Putamen (tissue), 1 donor: ENCODE data around the gene GSG1L.

Experiments
- DNase-seq: peaks from one replicate; pipeline ENCODE4 v3.0.0-alpha.2; 2016; ENCODE audit warnings: low spot score

Gene GSG1L

DNA sequence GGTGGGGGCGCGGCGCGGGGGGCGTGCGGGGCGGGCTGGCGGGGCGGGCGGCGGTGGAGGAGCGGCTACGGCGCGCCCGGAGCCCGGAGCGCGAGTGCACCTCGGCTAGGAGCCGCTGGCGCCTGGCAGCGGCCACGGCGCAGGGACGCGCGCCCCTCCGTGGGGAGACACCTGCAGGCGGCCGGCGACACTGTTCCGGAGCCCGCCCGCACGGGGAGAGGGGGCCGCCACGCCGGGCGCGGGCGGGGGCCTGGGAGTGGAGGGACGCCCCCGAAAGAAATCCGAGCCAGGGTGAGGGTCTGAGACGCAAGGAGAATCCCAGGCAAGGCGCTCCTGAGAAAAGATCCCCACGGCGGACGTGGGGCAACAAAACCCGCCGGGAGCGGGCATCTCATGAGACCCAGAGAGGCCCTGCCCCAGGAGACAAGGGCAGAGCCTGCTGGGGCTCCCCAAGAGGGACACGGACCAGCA, at the start of gene GSG1L:
Gene GSG1L, minus strand, starts transcription at position 124 of the 471 bp plus-strand sequence. CDS start 290 bp downstream, outside the sequence.
- no peak for DNase-seq

DNA sequence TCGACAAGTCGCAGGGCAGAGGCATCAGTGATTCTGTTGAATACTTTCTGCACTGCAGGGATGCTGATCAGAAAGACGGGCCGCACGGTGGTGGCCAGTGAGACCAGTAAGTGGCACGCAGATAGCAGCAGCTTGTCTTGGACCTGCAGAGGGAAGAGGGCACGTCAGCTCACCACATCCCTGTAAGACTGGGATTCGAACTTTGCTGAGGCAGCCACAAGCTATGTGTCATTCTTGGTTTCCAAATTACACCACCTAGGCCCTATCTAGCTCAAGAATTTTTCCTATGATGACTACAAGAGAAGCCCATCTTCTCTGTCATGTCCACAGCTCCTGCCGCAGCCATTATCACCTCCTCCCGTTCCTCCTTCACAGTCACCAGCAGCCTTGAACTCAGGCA, 49.4 kb upstream of the GSG1L start:
- no peak for DNase-seq

DNA sequence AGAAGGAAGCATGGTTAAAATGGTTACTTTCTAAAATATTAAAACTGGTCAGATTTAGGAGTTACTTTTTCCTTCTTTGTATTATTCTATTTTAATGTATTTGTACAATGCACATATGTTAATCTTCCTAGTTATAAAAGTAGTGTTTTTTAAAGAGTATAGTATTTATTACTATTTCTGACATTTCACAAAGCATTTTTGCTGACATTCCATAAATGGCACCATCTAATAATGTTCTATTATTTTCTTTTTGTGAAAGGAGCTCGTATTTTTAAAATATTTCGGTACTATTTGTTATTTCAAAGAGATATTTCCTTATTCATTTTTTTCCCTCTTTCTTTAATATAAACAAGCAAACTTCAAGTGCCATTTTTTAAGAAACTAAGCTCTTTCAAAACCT, 47.5 kb upstream of the GSG1L start:
- no peak for DNase-seq

DNA sequence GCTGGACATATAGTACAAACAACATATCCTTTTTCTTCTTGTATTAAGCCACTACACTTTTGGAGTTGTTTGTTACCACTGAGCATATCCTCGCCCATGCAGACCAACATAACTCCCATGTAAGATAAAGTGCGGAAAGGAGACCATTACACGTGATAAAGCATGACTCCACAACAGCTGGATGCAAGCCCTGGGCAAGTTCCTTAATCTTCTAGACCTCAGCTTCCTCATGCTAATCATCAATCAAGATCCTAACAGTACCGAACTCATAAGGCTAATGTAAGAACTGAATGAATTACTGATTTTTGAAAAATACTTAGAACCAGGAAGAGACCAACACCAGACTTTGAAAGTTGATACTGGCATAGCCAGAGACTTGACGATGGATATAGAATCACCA, 47.0 kb upstream of the GSG1L start:
- DNase-seq = no peak

DNA sequence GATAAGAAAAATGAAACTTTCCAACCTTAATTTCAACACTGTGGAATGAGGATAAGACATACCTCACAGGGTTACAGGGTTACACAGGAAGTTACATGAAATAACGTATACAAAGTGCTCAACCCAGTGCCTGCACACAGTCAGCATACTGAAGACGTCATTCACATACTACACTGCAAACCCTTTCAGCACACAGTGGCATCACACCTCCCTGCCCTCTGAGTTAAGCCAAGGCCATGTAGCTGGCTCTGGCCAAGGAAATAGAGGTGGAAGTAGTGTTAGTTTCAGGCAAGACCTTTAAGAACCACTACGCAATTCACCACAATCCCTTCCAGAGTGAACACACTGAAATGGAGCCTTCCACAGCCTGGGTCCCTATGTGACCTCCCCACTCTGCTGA, 46.6 kb upstream of the GSG1L start:
- no peak for DNase-seq

DNA sequence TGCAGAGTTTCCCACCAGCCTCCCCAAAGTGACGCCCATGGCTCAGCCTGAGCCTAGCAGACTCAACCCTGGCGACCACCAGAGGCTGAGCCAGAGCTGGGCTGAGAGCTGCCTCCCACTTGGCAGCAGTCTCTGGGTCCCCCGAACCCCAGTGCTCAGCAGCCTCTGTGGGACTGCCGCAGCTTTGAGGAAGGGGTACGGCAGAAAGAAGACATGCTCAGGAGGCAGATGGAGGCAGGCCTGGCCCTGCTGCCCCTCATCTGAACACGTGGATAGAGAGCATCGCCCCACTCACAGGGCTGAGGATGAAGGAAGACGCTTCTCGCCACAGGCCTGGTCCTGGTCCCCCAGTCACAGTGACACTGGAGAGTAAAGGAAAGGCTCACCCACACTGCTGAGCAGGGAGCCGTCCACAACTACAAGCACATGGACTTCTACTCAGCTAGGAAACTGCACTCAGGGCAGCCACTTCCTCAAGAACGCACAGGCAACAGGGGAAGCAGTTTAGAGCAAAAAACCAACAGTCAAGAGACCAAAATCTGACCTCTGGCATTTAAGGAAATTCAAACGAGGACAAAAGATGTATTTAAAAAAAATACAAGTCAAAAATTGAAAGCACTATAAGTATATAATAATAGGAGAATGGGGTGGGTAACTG, 45.2 kb upstream of the GSG1L start:
- no peak for DNase-seq

DNA sequence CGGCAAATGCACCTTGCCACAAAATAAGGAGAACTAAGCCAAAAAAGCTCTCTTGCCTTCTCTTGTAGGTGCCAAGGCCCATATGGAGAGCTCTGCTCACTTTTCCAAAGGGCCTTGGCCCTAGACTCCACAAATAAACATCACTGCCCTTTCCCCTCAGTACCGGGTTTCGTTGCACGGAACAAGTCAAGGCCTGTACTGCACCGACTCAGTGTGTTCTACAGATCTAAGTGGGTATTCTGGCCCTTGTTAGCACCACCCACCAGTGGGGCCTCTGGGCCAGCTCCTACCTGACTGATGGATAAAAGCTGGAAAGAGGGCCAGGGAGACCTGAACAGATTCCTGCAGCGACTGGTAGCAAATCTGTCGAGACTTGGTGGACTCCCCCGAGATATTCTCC, 43.7 kb upstream of the GSG1L start:
- no peak for DNase-seq

DNA sequence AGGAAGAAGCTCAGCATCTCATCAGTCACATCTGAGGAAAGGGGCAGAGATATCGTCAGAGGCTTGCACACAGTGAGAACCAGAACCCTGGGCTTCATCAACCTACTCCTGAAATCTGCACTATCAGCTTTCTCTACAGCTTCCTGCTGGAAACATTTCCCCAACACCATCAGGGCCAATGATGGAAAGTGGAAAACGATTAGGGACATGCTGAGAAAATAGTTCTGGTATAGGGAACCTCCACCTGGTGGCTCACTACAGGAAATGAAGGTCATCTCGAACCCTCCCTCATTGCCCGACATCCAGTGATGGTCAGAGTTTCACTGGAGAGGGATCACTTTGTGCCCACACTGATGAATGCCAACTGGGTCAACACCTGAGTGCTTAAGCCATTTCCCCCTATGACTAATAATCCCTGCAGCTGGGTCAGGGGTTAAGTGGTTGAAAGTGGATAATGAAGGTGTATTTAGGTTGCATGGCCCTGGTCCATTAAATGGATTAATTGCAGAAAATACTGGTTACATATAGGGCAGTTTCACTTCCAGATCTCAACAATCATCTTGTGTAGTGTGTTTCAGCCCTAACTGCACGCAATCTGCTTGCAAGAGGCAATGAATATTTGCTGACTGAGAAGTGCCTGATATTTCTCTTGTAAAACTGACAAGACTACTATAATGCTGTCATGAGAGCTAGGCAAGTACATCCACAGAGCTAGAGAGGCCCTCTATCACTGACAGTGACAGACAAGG, 43.1 kb upstream of the GSG1L start:
- no peak for DNase-seq

DNA sequence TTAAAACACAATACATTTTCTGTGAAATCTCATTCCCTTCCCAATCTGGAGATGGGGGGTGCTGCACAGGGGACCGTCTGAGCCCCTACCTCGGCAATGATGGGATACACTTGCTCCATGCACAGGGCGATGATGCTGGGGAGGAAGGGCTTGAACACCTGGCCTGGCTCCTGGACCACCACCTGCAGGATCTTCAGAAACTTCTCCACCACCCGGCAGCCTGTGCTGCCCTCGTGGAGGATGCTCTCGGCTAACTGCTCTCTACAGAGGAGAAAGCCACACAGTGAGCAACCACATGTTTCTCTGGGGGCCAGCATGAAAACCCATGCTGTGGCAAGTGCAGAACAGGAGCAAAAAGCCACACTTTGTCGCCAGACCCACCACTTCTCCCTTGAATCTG, 42.4 kb upstream of the GSG1L start:
- no peak for DNase-seq

DNA sequence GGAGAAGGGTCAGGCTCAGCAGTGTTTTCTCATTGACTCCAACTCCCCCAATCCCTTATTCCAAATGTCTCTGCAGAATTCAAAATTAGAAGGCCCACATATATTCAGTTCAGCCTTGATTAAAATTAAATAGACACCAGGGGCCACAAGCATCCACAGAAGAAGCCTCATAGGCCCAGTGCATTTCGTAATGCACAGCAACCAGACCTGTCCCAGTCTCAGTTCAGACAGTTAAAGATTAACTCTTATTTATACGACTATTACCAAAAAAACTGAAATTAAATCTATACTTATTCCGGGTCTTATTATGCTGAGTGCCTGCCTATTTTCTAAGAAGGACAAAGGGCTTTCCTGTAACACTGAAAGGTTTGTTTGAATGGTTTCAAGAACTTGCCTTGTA, 41.8 kb upstream of the GSG1L start:
- no peak for DNase-seq

DNA sequence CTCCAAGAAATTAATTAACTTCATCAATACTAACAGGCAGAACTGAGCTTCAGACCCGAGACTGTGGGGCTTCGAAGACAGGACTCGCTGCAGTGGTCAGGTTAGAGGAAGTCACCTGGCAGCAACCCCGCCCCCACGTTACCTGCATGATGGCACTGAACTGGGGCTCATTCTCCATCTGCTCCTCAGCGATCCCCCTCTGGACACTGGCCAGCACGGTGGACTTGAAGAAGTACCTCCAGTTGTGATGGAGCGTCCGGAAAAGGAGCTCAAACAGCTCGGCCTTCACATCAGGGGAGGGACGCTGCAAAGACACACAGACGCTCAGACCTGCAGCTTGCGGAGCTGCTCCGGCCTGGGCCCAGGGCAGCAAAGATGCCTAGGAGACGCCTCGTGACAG, 40.9 kb upstream of the GSG1L start:
- DNase-seq = no peak

DNA sequence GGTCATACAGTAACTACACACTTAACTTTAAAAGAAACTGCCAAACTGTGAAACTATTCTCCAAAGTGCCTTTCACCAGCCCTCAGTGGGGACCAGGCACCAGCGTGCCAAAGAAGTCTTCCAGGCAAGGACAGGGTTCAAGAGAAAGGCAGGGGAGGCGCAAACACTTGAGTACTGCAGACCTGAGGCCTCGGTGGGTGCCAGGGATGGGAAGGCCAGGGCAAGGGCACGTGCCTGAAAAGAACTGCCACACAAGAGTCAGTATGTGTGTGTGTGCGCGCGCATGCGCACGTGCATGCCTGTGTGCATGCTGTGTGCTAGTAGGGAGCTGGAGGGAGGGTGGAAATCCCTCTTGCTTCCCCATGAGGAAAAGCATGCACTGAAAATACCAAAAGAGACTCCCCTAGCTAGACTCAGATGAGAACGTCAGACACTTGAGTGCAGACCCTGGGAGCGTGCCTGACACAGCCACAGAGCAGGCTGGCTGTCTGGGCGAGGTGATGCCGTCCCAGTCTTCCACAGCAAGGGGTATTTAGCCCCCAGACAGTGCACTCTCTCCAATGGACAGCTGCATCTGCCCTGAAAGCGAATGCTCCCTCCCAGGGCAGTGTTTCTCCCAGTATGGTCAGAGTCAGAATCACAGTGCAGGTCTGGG, 40.1 kb upstream of the GSG1L start:
- DNase-seq = no peak

DNA sequence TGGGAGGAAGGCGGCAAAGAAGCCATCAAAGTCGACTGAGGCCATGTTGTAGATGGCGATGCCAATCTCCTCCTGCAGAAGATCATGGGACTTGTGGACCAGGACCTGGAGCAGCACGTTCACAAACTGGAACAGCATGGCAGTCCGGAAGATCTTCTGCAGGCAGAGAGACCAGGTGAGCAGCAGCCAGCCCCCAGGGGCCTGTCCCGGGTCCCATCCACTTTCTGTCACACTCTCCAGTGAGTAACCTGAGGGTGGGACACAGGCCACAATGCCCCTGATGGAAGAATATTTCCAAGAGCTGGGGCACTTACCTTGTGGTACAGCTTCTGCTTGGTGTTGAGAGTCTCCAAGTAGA, 38.0 kb upstream of the GSG1L start:
- no peak for DNase-seq

DNA sequence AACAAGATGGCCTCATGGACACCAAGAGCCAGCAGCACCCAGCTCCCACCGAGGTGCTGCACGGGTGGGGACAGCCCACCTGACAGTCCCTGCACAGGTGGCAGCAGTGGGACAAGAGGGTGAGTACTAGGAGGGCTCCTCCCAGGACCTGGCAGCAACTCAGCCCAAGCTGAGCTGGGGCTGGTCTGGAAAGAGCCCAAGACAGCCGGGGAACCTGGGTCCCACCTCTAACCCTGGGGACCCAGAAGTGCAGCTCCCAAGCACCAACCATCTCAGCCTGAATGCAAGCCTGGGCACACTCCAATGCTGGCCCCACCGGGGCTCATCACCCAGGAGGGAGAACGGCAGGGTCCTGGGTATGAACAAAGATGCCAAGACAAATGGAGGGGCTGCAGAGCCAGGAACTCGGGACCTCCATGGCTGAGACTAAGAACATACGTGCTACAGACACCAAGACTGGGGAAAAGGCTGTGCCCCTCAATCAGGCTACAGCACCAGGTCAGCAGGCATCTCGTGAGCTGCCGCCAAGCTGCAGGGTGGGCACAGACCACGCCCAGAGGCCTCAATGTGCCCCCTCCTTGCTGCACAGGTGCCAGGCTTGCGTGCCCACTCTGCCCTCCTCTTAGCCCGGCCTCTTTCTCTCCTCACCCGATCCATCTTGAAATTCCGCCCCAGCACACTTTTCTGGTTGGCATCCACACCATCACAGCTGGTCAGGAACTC, 37.5 kb upstream of the GSG1L start:
- no peak for DNase-seq

DNA sequence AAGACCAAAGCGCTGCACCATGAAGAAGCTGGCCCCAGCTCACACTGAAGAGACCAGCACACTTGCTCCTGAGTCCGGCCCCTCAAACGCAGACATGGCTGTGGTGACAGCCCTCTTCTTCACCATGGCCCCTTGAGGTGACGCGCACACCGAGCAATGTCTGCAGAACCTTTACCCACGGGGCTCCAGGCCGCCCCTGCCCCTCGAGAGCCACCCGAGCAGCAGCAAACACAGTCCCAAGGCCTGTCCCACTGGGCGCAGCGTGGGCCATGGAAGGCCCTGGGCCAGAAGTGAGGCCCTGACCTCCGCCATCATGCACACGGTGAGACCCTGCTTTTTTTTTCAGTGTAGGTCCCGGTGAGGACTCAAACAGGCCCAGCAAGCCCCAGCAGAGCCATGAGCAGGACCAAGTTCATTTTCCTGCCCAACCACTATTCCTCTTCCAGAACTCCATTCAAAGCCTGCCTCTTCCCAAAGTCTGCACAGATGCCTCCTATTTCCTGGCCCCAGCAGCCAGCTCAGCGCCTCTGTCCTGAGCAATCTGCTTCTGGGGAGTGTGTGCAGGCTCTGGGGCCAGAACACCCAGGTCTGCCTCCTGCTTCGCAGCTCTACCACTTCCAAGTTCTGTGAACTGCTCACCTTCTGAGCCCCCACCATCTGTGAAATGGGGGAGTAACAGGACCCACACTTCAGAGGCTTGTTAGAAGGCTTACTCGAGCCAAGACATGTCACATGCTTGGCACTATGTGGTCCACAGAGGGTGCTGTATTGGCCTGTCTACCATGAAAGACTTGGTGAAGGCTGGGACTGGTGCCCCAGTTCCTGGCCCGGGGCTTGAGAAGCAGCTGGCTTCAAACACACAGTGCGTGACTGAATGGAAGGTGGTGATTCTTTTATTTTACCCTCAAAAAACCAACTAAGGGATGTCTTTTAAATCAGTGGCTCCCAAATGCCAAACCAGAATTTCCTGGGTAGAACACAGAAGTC, 35.7 kb upstream of the GSG1L start:
- no peak for DNase-seq

DNA sequence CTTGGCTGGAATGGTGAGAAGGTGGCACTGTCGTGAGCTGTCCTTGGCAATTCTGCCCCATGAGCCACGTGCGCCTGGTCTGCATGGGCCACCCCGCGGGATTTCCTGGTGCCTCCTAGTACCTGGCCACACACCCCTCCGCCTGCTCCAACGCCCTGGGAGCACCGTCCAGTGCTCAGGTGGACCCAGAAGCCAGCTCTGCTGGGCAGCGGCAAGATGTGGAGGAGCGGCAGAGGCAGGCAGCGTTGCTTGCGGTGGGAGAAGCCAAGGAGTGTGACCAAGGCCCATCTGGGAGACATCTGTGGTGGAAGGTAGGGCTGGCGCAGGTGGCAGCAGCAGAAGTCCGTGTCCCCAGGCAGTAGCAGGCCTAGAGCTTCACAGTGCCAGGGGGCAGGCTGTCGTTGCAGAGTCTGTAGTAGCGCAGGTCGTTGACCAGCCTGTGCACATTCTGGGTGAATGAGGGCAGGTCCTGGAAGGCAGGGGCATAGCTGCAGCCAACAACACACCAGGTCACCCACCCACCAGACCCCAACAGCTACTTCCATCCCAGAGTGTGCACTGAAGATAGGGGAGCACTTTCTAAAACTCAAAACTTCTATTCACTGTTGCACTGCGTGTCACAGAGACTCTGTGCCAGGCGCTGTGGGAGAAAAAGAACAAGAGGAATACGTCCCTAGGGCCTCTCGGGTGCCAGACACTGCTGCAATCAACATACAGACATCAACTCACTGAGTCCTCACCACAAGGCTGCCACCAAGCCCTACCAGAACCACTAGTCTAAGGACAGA, 34.9 kb upstream of the GSG1L start:
- DNase-seq = no peak

DNA sequence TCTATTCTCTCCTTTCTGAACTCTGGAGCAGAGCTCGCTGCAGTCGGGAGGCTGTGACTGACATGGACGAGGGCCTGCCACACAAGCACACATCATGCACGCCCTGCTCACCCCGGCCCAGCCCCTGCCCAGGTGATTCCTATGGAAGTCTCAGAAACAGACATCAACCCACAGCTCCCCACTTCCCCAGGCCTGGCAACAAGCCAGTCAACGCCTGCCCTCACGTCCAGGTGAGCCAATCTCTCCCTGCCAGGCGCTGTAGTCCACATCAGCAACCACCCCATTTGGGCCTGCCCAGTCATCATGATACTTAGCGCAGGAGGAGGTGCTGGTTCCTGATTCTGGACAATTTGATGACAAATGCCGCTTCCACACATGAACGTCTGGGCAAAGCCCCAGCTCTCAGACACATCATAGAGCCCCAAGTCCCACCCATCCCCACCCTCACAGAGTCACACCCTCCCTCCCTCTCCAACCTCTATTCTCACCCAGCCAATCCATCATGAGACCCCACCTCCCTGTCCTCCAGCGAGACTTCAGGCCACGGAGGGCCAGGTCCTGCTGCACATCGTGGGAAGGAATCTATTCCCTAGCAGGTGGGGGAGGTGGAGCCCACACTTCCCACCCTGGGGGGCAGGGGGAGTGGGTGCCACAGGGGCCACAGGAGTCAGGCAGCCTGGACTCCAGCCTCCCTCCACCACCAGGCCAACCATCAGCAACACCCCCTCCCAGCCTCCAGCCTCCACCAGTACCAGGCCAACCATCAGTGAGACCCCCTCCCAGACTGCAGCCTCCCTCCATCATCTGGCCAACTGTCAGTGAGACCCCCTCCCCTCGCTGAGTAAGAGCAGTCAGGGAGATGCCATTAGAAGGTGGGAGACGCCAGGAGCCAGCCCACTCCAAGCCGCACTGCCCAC, 33.7 kb upstream of the GSG1L start:
- no peak for DNase-seq

DNA sequence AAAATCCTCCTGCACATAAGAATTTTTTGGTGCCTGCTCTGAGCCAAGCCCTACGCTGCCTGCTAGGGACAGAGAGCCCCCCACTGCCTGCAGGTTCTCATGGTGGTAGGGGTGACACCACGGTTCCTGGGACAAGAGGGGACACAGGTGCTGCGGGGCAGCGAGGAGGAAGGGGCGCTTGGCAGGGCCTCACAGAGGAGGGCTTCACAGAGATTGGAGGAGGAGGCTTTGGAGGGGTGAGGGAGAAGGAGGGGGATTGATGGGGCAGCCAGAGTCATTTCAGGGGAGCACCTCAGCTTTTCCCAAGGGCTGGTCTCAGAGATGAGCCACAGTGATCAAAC, 29.8 kb upstream of the GSG1L start:
- DNase-seq = no peak

DNA sequence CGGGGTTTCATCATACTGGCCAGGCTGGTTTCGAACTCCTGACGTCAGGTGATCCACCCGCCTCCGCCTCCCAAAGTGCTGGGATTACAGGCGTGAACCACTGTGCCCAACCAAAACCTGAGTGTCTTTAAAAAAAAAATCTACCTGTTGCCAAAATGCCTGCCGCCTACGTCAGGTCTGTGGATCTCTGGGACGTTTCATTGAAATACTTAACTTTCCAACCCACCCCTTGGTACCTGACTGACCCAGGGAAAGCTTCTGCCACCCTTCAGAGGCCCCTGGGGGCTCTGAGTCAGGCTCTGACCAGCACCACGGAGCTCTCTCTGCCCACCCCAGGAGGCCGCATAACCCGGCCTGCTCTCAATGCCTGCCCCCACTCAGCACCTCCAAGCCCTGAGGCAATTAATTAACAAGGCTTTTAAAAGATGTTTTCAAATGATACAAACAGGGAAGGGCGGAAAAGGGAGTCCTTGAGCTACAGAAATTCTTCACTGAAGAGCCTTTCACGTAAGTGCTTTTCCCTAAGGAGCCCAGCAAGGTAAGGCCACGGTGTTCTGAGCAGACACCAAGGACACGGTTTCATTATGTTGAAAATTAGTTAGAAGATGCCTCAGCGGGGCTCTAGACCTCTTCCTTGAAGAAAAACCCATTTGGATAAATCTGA, 29.3 kb upstream of the GSG1L start:
- no peak for DNase-seq
